Body of pancreas (tissue), 4 donors: ENCODE data around the gene LDLRAD2. TPM values are rescaled to one million over a fixed set of nuclear protein-coding genes. Genes with fewer than 3 reads are reported as not detected.
A peak's percentile ranks its signal among the peaks of the same experiment; 100 is the strongest.

Experiments
- ATAC-seq: fragments of 150-250 bp; one replicate; pipeline ENCODE4 v1.9.1; 2016
- DNase-seq, 4 donors: peaks; one replicate each; pipeline ENCODE4 v3.0.0-alpha.2; 2019
- H3K27ac ChIP-seq, 4 donors: fragments of 200-600 bp; sonication (generic); 1 replicate in 3 of 4; 2 replicates in 1 of 4; pipeline versions ENCODE4 v1.5.1 to v1.6.1; 2016 to 2019; ENCODE audit warnings: mild to moderate bottlenecking in 1 of 4, mixed read lengths in 1 of 4, moderate library complexity in 1 of 4
- H3K27me3 ChIP-seq, 2 donors: fragments of 200-600 bp; sonication (generic); one replicate each; pipeline ENCODE4 v1.6.0; 2016; ENCODE audit warnings: mild to moderate bottlenecking in 1 of 2
- H3K36me3 ChIP-seq, 2 donors: fragments of 200-600 bp; sonication (generic); replicated peaks in 1 of 2; 2 replicates each; pipeline ENCODE4 v1.5.1; 2016; ENCODE audit warnings: low read depth in 2 of 2; ENCODE audit not compliant: insufficient read depth in 1 of 2
- H3K4me1 ChIP-seq: fragments of 200-600 bp; sonication (generic); one replicate; pipeline ENCODE4 v1.6.0; 2016
- H3K4me3 ChIP-seq, 2 donors: fragments of 200-600 bp; sonication (generic); 1 replicate in 1 of 2; 2 replicates in 1 of 2; pipeline ENCODE4 v1.5.1; 2016 to 2019
- H3K9me3 ChIP-seq, 3 donors: fragments of 200-600 bp; sonication (generic); 1 replicate in 2 of 3; 2 replicates in 1 of 3; pipeline ENCODE4 v1.5.1; 2016
- CTCF ChIP-seq, 7 experiments: fragments of 450-650 bp in 4 of 7; fragments of 200-600 bp in 3 of 7; sonication (generic) in 3 of 7; IDR thresholded peaks; one replicate each; pipeline ENCODE4 v1.5.1; 2016 to 2019; ENCODE audit warnings: antibody characterized with exemption in 7 of 7
- POLR2A ChIP-seq, 3 donors: fragments of 450-650 bp; IDR thresholded peaks; one replicate each; pipeline ENCODE4 v1.6.1; 2016; ENCODE audit warnings: antibody characterized with exemption in 3 of 3, mild to moderate bottlenecking in 2 of 3
- WGBS, 2 donors: methylation state at CpG; one replicate each; pipeline ENCODE4 v1.1.5; 2017; 5-methylcytosine and 5-hydroxymethylcytosine counted together
- intact Hi-C: fragments of 100-400 bp; cut with DNase I; formaldehyde crosslinking; loops from one replicate; pipeline ENCODE4 v1.15.1; 2023
- total RNA-seq, 2 donors: library from RNA; depleted of rRNA; stranded (reverse); fragments of >200 nt; gene quantifications; one replicate each; pipeline ENCODE4 v1.1.0, GENCODE V29; 2016

The LDLRAD2 gene
- total RNA-seq, 2 donors from 2014 or later, result 2.3 TPM; not detected in 1

- H3K27me3 ChIP-seq, result no peaks in the 10 kb centered on the region
- no peak overlapping the region for H3K4me3 ChIP-seq
- WGBS, 2 donors, result 74 to 81% methylated on average over 12 of the region's 12 CpGs
- H3K9me3 ChIP-seq, result no peaks in the 10 kb centered on the region
- intact Hi-C loops, result no loop called here
- H3K36me3 ChIP-seq, result no peaks in the 10 kb centered on the region
- TF ChIP-seq CTCF (IDR thresholded peaks at IDR 0.05), result no peak
- TF ChIP-seq POLR2A (IDR thresholded peaks at IDR 0.05), result no peak
- no peak for ATAC-seq
- no peak for DNase-seq
- H3K27ac ChIP-seq, result peak overlapping the region in 1 of 4 donors; percentile 50
- H3K4me1 ChIP-seq, result peaks cover 14% of the 10 kb centered on the region
Observed at GRCh38 chr1:21779613-21780521, 32.2 kb upstream of the LDLRAD2 start.

- TF ChIP-seq CTCF (IDR thresholded peaks at IDR 0.05) (no peak), POLR2A (IDR thresholded peaks at IDR 0.05) (no peak)
Observed at GRCh38 chr1:21781815-21782348, 30.2 kb upstream of the LDLRAD2 start.

GRCh38 chr1:21782349-21782867, 29.7 kb upstream of the LDLRAD2 start:
- WGBS, 2 donors, result 0% methylated on average over 4 to 34 of the region's 37 CpGs
- Histone ChIP-seq H3K9me3 (no peaks in the 10 kb centered on the region), H3K27ac (peak overlapping the region; percentile 98 to 100 (median 100)), H3K4me1 (peaks cover 14% of the 10 kb centered on the region), H3K36me3 (no peaks in the 10 kb centered on the region), H3K27me3 (no peaks in the 10 kb centered on the region), H3K4me3 (peak overlapping the region; percentile 87 to 92)
- ATAC-seq (peak; percentile 5), DNase-seq (peak in 2 of 4 donors; percentile 16 to 64)
- TF ChIP-seq CTCF (IDR thresholded peaks at IDR 0.05), result peak in 3 of 7 experiments; percentile 9 to 26 (median 18)
- no peak for TF ChIP-seq POLR2A (IDR thresholded peaks at IDR 0.05)
- intact Hi-C loops, result no loop called here

More at GRCh38 chr1:21781815-21782348, 30.2 kb upstream of the LDLRAD2 start:
- WGBS, 2 donors, result 0 to 1% methylated on average over 17 of the region's 17 CpGs
- peak overlapping the region; percentile 98 to 100 (median 100) for H3K27ac ChIP-seq
- H3K36me3 ChIP-seq, result no peaks in the 10 kb centered on the region
- intact Hi-C loops, result no loop called here
- peaks cover 14% of the 10 kb centered on the region for H3K4me1 ChIP-seq
- H3K9me3 ChIP-seq, result no peaks in the 10 kb centered on the region
- H3K4me3 ChIP-seq, result peak overlapping the region; percentile 87 to 92
- ATAC-seq (no peak), DNase-seq (peak in 3 of 4 donors; percentile 15 to 29 (median 20))
- H3K27me3 ChIP-seq, result no peaks in the 10 kb centered on the region

GRCh38 chr1:21782868-21783678, 29.0 kb upstream of the LDLRAD2 start, which contains the start of gene USP48:
USP48 (minus strand) TSS chr1:21783149; CDS start chr1:21782957, 192 bp downstream.
- Histone ChIP-seq H3K4me3 (peak within 1 kb of the TSS; percentile 87 to 92), H3K27me3 (no peaks in the 10 kb centered on the region), H3K9me3 (no peaks in the 10 kb centered on the region), H3K4me1 (peaks cover 18% of the 10 kb centered on the region), H3K36me3 (no peaks in the 10 kb centered on the region), H3K27ac (peak within 1 kb of the TSS; percentile 98 to 100 (median 100))
- WGBS, 2 donors, result 0% methylated on average over 23 to 74 of the region's 82 CpGs
- DNase-seq, result peak; percentile 97 to 99 (median 98)
- ATAC-seq, result peak; percentile 90
- intact Hi-C loops, result no loop called here
- TF ChIP-seq CTCF (IDR thresholded peaks at IDR 0.05), result peak in 1 of 7 experiments; percentile 25
- TF ChIP-seq POLR2A (IDR thresholded peaks at IDR 0.05), result peak; percentile 97 to 99 (median 99)
